ENCODE data around the gene DPEP1.

DNA sequence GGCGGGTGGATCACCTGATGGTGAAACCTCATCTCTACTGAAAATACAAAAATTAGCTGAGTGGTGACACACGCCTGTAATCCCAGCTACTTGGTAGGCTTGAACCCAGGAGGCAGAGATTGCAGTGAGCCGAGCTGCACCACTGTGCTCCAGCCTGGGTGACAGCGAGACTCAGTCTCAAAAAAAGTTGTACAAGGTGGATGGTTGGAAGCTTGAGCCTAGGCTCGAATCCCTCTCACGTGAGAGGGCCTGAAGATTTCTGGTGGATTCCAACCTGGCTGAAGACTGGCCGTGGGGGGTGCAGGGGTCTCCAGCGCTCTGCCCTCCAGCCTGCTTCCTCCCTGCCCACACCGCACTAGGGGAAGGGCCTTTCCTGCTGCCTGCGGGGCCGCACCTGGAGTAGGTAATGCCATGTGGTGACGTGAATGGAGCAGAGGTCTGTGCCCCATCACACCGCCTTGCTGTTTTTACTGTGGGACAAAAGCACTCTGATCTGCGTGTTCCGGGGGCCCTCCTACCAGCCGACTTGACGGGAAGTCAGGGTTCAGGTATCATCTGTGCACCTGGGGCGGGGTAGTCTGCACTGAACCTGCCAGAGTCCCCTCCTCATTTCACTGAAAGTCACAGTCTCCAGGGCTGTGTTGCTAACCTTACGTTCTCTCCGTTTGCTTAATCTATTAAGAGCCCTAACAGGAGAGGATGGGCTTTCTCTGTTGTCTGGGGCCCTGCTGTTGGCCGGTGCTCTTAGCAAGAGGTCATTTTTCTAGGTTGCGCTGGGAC, 48.8 kb upstream of the DPEP1 start:
- TF ChIP-seq, protein P1, sequence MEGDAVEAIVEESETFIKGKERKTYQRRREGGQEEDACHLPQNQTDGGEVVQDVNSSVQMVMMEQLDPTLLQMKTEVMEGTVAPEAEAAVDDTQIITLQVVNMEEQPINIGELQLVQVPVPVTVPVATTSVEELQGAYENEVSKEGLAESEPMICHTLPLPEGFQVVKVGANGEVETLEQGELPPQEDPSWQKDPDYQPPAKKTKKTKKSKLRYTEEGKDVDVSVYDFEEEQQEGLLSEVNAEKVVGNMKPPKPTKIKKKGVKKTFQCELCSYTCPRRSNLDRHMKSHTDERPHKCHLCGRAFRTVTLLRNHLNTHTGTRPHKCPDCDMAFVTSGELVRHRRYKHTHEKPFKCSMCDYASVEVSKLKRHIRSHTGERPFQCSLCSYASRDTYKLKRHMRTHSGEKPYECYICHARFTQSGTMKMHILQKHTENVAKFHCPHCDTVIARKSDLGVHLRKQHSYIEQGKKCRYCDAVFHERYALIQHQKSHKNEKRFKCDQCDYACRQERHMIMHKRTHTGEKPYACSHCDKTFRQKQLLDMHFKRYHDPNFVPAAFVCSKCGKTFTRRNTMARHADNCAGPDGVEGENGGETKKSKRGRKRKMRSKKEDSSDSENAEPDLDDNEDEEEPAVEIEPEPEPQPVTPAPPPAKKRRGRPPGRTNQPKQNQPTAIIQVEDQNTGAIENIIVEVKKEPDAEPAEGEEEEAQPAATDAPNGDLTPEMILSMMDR (IDR thresholded peaks at IDR 0.05; ENCODE audit: low read depth, low read length, poor library complexity, severe bottlenecking) = no peak
- no peak for TF ChIP-seq EZH2phosphoT487 (IDR thresholded peaks at IDR 0.05; ENCODE audit: borderline replicate concordance, low read length)

Measured in DOHH2 (cell line).